Activated T-cell treated with anti-CD3 and anti-CD28 coated beads for 24 hours (primary cell): Measurements from ENCODE around the gene HOXA6.

Experiments
- DNase-seq: peaks from one replicate; pipeline ENCODE4 v3.0.0-alpha.2; 2020; ENCODE audit warnings: low read depth

The HOXA6 gene

GRCh38 chr7:27161214-27161720 is 13.7 kb upstream of the HOXA6 start:
- DNase-seq, result no peak

GRCh38 chr7:27160546-27161213 is 13.1 kb upstream of the HOXA6 start:
- DNase-seq, result peak; percentile 80

- DNase-seq, result no peak
These were observed 12.6 kb upstream of the HOXA6 start for GRCh38 chr7:27160145-27160545.

GRCh38 chr7:27159266-27160144 is 11.9 kb upstream of the HOXA6 start:
- no peak for DNase-seq

- DNase-seq, result no peak
These were observed 11.1 kb upstream of the HOXA6 start for GRCh38 chr7:27158436-27159265.

- no peak for DNase-seq
These were observed 10.3 kb upstream of the HOXA6 start for GRCh38 chr7:27157702-27158431.

GRCh38 chr7:27156916-27157701 is 9.5 kb upstream of the HOXA6 start:
- no peak for DNase-seq

- no peak for DNase-seq
These were observed 8.9 kb upstream of the HOXA6 start, which contains the start of gene HOXA7 for GRCh38 chr7:27156508-27156898. Gene HOXA7, minus strand, starts transcription at chr7:27156675. Its CDS starts 130 bp downstream, at chr7:27156545.

- no peak for DNase-seq
These were observed 8.4 kb upstream of the HOXA6 start for GRCh38 chr7:27155816-27156507.

- DNase-seq, result no peak
These were observed 7.6 kb upstream of the HOXA6 start for GRCh38 chr7:27154901-27155815.

- DNase-seq, result no peak
These were observed 6.8 kb upstream of the HOXA6 start for GRCh38 chr7:27154369-27154768.

GRCh38 chr7:27153526-27153925 is 6.0 kb upstream of the HOXA6 start:
- no peak for DNase-seq

- no peak for DNase-seq
These were observed 5.4 kb upstream of the HOXA6 start for GRCh38 chr7:27152816-27153442.

GRCh38 chr7:27151931-27152815 is 4.6 kb upstream of the HOXA6 start, which contains the start of gene HOXA3:
Gene HOXA3, minus strand, starts transcription at chr7:27152583. Its CDS starts 41,943 bp downstream, at chr7:27110640.
- no peak for DNase-seq

- no peak for DNase-seq
These were observed 3.9 kb upstream of the HOXA6 start for GRCh38 chr7:27151341-27151930.

GRCh38 chr7:27150568-27151340 is 3.2 kb upstream of the HOXA6 start:
- peak; percentile 57 for DNase-seq
